Skeletal muscle tissue (tissue), 4 donors: ENCODE measurements around the gene SGIP1. TPM values are rescaled to one million over a fixed set of nuclear protein-coding genes. Genes with fewer than 3 reads are reported as not detected.

ENCODE experiments used
- H3K27ac ChIP-seq: one replicate; pipeline ENCODE4 v1.7.0; 2013; ENCODE audit warnings: mild to moderate bottlenecking, low read depth, low read length, inconsistent platforms
- H3K27me3 ChIP-seq, 3 donors: one replicate each; pipeline ENCODE4 v1.7.0; 2013; ENCODE audit warnings: low read length in 3 of 3; ENCODE audit not compliant: control insufficient read depth in 3 of 3, insufficient read depth in 3 of 3
- H3K36me3 ChIP-seq, 3 donors: one replicate each; pipeline ENCODE4 v1.7.0; 2013; ENCODE audit warnings: low read length in 3 of 3; ENCODE audit not compliant: control insufficient read depth in 3 of 3, insufficient read depth in 3 of 3
- H3K4me1 ChIP-seq, 3 donors: one replicate each; pipeline ENCODE4 v1.7.0; 2013; ENCODE audit warnings: low read length in 3 of 3, mild to moderate bottlenecking in 3 of 3; ENCODE audit not compliant: control insufficient read depth in 3 of 3, insufficient read depth in 3 of 3
- H3K4me3 ChIP-seq, 3 donors: one replicate each; pipeline ENCODE4 v1.7.0; 2013; ENCODE audit warnings: low read length in 3 of 3
- H3K9ac ChIP-seq, 3 donors: one replicate each; pipeline ENCODE4 v1.7.0; 2013; ENCODE audit warnings: low read length in 3 of 3, mild to moderate bottlenecking in 3 of 3, moderate library complexity in 2 of 3, low read depth in 1 of 3
- H3K9me3 ChIP-seq, 3 donors: one replicate each; pipeline ENCODE4 v1.7.0; 2013; ENCODE audit warnings: low read length in 3 of 3; ENCODE audit not compliant: control insufficient read depth in 3 of 3
- total RNA-seq: library from RNA; depleted of rRNA; stranded (reverse); fragments of >200 nt; gene quantifications from one replicate; pipeline ENCODE4 v1.2.3, GENCODE V29; 2014
- donor health status: Osteomylitis.

Gene SGIP1
- total RNA-seq, 1 donor from 2014 or later: 0.52 TPM

DNA sequence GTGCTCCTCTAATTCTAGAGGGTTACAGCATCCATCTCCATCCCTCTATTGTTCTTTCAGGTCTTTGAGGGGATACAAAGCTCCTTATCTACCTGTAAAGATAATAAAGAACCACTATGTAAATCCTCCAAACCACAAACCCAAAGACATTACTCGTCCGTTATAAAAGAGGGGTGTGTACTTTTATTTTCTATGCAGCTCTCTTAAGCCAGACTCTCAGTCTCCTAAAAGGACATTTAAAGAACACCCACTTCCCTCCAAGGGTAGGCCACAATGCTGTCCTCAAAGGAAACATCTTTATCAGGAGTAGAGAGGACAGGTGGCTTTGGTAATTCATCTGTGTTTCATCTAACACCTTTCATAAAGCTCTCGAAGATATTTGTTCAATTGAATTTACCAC, 150.4 kb downstream of the SGIP1 start:
- H3K36me3 ChIP-seq: no peaks in the 10 kb centered on the region
- no peak overlapping the region for H3K27ac ChIP-seq
- H3K27me3 ChIP-seq: no peaks in the 10 kb centered on the region
- H3K9ac ChIP-seq: no peak overlapping the region
- H3K9me3 ChIP-seq: no peaks in the 10 kb centered on the region
- no peak overlapping the region for H3K4me3 ChIP-seq
- no peaks in the 10 kb centered on the region for H3K4me1 ChIP-seq

DNA sequence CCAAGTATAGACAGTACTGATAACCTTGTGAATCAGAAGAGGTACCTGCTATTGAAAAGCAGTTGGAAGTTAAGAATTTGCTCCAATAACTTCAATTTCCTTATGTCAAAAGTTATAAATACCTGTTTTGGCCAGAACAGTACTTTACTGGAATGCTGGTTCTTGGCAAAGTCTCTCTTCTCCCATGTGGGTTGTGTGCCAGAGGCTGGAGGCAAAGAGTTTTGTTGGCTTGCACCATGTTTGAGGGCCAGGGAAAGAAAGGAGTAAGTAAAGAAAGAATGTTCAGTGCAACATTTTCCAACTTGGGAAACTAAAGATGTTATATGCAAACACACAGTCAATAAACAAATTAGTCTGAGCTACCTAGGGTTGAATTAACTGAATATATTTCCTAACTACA, 151.3 kb downstream of the SGIP1 start:
- Histone ChIP-seq H3K9me3 (no peaks in the 10 kb centered on the region), H3K36me3 (no peaks in the 10 kb centered on the region), H3K9ac (no peak overlapping the region), H3K4me1 (no peaks in the 10 kb centered on the region), H3K27me3 (no peaks in the 10 kb centered on the region), H3K4me3 (no peak overlapping the region), H3K27ac (no peak overlapping the region)

DNA sequence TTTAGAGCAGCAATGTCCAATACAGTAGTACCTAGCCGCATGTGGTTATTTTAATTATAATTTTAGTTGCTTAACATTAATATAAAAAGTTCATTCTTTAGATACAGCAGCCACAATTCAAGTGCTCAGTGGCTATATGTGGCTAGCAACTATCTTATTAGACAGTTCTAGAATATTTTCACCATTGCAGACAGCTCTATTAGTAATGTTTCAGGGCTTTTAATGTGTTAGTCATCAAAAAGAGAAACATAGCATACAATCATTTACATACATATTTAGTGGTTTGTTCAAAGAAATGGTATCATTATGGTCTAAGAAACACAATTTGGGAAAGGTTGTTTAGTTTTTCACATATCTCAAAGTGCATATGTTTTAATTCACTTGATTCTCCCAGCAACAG, 151.7 kb downstream of the SGIP1 start:
- H3K9me3 ChIP-seq: no peaks in the 10 kb centered on the region
- H3K4me1 ChIP-seq: no peaks in the 10 kb centered on the region
- H3K36me3 ChIP-seq: no peaks in the 10 kb centered on the region
- no peak overlapping the region for H3K9ac ChIP-seq
- no peak overlapping the region for H3K27ac ChIP-seq
- no peaks in the 10 kb centered on the region for H3K27me3 ChIP-seq
- H3K4me3 ChIP-seq: no peak overlapping the region

DNA sequence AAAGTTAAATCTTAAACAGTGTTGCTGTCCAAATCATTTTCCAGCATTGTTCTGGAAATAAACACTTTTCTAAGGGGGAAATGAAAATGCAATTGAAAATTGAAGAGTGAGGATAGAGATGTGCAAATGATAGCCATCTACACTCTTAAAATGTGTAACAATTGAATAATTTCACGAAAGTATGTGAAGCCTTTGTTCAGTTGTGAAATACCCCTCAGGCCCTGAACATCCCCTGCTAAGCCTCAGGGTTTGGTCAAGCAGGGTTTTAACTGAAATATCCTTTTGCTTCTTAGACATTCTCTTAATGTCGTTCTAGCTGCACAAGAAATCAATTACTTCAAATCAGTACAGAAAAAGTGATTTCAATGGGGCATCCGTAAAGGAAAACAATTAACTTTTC, 152.5 kb downstream of the SGIP1 start:
- Histone ChIP-seq H3K36me3 (no peaks in the 10 kb centered on the region), H3K27me3 (no peaks in the 10 kb centered on the region), H3K9me3 (no peaks in the 10 kb centered on the region), H3K4me1 (no peaks in the 10 kb centered on the region), H3K27ac (no peak overlapping the region), H3K4me3 (no peak overlapping the region), H3K9ac (no peak overlapping the region)

DNA sequence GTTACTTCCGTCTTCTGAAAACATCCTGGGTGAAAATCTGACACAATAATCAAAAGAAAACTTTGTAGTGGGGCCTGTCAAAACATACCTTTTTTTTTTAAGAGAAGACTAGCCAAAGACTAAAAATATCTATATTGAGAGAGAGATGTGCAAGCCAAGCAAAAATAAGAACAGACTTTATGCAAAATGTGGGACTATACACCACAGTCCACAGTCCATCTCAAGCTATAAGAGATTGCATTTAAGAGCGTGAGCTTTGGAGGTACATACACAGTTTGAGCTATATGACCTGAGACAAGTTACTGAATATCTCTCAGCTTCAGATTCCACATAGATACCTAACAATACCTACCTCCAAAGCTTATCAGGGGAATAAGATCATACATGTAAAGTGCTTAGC, 153.4 kb downstream of the SGIP1 start:
- H3K27ac ChIP-seq: no peak overlapping the region
- H3K36me3 ChIP-seq: no peaks in the 10 kb centered on the region
- no peak overlapping the region for H3K9ac ChIP-seq
- H3K27me3 ChIP-seq: no peaks in the 10 kb centered on the region
- no peak overlapping the region for H3K4me3 ChIP-seq
- no peaks in the 10 kb centered on the region for H3K9me3 ChIP-seq
- no peaks in the 10 kb centered on the region for H3K4me1 ChIP-seq

DNA sequence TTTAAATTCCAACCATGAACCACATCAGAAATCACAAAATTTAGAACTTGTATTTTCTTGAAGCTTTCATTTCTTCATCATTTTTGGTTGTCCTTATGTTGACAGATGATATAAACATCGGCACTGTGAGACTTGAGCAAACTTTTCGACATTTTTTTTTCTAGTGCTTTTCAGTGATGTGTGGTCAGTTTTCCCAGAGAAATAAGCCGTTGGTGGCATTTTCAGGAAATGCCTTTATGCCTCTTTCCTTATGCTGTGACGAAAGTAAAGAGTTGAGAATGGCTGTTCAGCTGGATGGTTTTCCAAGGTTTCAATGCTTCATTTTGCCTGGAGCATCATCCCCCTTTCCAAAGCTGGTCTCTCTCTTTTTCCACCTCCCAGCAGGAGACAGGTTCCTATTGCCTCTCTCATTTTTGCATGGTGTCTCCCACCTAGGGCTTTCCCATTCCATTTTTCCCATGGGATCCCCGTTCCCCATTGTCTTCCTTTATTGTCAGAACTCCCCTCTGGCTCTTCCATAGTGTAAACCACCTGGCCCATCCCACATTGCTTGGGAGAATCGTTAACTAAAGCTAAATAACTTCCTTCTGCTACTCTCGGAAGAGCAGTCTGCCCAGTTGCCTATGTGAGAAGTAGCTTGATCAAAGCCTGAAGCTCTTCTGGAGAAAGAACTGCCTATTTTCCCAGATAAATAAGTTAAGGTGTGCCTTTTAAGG, 156.9 kb downstream of the SGIP1 start:
- no peak overlapping the region for H3K4me3 ChIP-seq
- H3K4me1 ChIP-seq: no peaks in the 10 kb centered on the region
- H3K9ac ChIP-seq: no peak overlapping the region
- H3K36me3 ChIP-seq: no peaks in the 10 kb centered on the region
- H3K27me3 ChIP-seq: no peaks in the 10 kb centered on the region
- H3K9me3 ChIP-seq: no peaks in the 10 kb centered on the region
- no peak overlapping the region for H3K27ac ChIP-seq

DNA sequence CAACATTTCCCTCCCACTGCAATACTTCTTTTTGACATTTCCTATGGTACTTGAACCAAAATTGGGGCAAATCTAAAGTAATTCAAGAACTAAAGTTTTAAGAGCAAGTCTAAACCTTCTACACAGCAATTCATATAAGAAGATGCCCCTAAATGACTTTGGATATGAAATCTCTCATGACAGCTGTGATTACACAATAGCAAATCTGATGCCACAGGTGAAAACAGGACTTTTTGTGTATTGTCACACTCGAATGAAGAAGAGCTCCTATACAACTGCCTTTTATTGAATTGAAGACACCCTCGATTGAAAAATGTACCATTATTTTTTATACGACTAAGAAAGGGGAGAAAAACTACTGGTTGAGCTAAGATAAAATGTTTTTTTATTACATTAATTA, 158.7 kb downstream of the SGIP1 start:
- no peaks in the 10 kb centered on the region for H3K4me1 ChIP-seq

DNA sequence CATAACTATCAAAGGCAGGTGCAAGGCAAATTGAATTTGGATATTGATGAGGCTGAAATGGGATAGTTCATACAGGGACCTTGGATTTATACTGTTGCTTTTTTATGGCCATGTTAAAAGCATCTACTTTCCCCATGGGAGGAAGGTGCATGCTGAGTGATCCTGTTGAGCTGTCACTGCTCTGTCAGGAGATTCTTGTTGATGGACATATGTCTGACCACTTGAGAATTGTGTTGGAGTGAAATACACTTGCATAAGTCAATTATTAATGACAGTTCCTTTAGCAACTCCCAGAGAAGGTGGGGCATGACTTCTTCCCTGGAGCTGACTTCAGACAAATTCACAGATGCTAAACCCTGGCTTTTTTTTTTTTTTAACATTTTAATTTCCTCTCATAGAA, 159.9 kb downstream of the SGIP1 start:
- no peak overlapping the region for H3K4me3 ChIP-seq
- H3K9me3 ChIP-seq: no peaks in the 10 kb centered on the region
- no peak overlapping the region for H3K9ac ChIP-seq
- no peaks in the 10 kb centered on the region for H3K27me3 ChIP-seq
- no peaks in the 10 kb centered on the region for H3K4me1 ChIP-seq
- no peaks in the 10 kb centered on the region for H3K36me3 ChIP-seq
- no peak overlapping the region for H3K27ac ChIP-seq

More for the DNA sequence above, 158.7 kb downstream of the SGIP1 start:
- Histone ChIP-seq H3K27ac (no peak overlapping the region), H3K36me3 (no peaks in the 10 kb centered on the region), H3K27me3 (no peaks in the 10 kb centered on the region), H3K9ac (no peak overlapping the region), H3K9me3 (no peaks in the 10 kb centered on the region), H3K4me3 (no peak overlapping the region)

DNA sequence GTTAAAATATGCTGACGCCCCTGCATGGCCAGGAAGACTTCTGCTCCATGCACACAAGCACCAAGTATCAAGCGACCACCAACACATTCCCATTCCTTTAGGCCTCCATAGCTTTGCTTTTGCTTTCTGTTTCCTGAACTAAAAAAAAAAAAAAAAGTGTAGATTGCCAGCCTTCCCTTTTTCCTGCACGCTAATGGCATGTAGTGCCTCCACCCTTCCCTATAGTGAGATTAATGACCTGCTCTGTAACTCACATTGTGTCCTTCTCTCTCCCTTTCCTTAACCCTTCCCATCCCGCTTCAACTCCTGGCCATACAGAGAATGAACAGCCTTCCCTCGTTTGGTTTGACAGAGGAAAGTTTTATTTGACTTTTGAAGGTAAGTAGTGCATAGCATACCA, 161.2 kb downstream of the SGIP1 start:
- no peaks in the 10 kb centered on the region for H3K4me1 ChIP-seq
- no peak overlapping the region for H3K9ac ChIP-seq
- H3K27me3 ChIP-seq: no peaks in the 10 kb centered on the region
- no peaks in the 10 kb centered on the region for H3K9me3 ChIP-seq
- no peaks in the 10 kb centered on the region for H3K36me3 ChIP-seq
- no peak overlapping the region for H3K27ac ChIP-seq
- H3K4me3 ChIP-seq: no peak overlapping the region

DNA sequence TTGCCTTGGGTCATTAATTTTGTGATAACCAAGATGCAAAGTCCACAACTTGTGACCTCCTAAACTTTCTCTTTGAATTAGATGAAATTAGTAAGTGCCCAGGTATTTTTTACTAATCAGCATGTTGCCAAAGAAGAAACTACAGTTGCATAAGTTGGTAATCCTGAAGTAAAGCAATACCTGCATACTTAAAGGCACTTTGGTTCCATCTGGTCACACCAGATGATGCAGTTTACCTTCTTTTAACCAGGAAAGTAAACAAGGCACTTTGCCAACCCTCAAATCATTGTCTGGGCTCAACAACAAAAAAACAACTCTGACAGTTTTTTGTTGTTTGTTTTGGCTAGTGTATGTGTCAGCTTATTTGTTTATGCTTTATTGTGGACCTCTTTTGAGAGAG, 162.8 kb downstream of the SGIP1 start:
- no peaks in the 10 kb centered on the region for H3K36me3 ChIP-seq
- H3K27ac ChIP-seq: no peak overlapping the region
- no peak overlapping the region for H3K4me3 ChIP-seq
- no peaks in the 10 kb centered on the region for H3K27me3 ChIP-seq
- no peaks in the 10 kb centered on the region for H3K9me3 ChIP-seq
- H3K4me1 ChIP-seq: no peaks in the 10 kb centered on the region
- H3K9ac ChIP-seq: no peak overlapping the region
